Parathyroid adenoma (tissue), 2 donors: Measurements from ENCODE around the gene SLC2A4RG.

Source experiments
- H2AFZ ChIP-seq: fragments of 300-600 bp; sonication (generic); one replicate; pipeline ENCODE4 v1.7.0; 2017; ENCODE audit warnings: antibody characterized with exemption, mild to moderate bottlenecking
- H3K27ac ChIP-seq: fragments of 300-600 bp; sonication (generic); one replicate; pipeline ENCODE4 v1.7.0; 2017
- H3K27me3 ChIP-seq: fragments of 300-600 bp; sonication (generic); one replicate; pipeline ENCODE4 v1.7.0; 2017; ENCODE audit warnings: low read length; ENCODE audit not compliant: control insufficient read depth, insufficient read depth
- H3K36me3 ChIP-seq: fragments of 300-600 bp; sonication (generic); one replicate; pipeline ENCODE4 v1.7.0; 2017; ENCODE audit warnings: low read length; ENCODE audit not compliant: control insufficient read depth, insufficient read depth
- H3K4me1 ChIP-seq: fragments of 300-600 bp; sonication (generic); one replicate; pipeline ENCODE4 v1.7.0; 2017; ENCODE audit warnings: control low read depth
- H3K4me2 ChIP-seq: fragments of 300-600 bp; sonication (generic); one replicate; pipeline ENCODE4 v1.7.0; 2017; ENCODE audit warnings: low read length
- H3K4me3 ChIP-seq: fragments of 300-600 bp; sonication (generic); one replicate; pipeline ENCODE4 v1.7.0; 2017; ENCODE audit warnings: low read depth, low read length
- H3K79me2 ChIP-seq: fragments of 300-600 bp; sonication (generic); one replicate; pipeline ENCODE4 v1.7.0; 2017; ENCODE audit warnings: control low read depth
- H3K9ac ChIP-seq: fragments of 300-600 bp; sonication (generic); one replicate; pipeline ENCODE4 v1.7.0; 2017; ENCODE audit warnings: mild to moderate bottlenecking
- H3K9me3 ChIP-seq: fragments of 300-600 bp; sonication (generic); one replicate; pipeline ENCODE4 v1.7.0; 2017; ENCODE audit warnings: low read length; ENCODE audit not compliant: control insufficient read depth
- TF ChIP-seq, protein P1 (sequence below): fragments of 300-600 bp; sonication (generic); IDR thresholded peaks from one replicate; pipeline ENCODE4 v1.7.0; 2017; ENCODE audit warnings: antibody characterized with exemption, mild to moderate bottlenecking
- donor health status: primary hyperparathyroidism.

The SLC2A4RG gene

DNA sequence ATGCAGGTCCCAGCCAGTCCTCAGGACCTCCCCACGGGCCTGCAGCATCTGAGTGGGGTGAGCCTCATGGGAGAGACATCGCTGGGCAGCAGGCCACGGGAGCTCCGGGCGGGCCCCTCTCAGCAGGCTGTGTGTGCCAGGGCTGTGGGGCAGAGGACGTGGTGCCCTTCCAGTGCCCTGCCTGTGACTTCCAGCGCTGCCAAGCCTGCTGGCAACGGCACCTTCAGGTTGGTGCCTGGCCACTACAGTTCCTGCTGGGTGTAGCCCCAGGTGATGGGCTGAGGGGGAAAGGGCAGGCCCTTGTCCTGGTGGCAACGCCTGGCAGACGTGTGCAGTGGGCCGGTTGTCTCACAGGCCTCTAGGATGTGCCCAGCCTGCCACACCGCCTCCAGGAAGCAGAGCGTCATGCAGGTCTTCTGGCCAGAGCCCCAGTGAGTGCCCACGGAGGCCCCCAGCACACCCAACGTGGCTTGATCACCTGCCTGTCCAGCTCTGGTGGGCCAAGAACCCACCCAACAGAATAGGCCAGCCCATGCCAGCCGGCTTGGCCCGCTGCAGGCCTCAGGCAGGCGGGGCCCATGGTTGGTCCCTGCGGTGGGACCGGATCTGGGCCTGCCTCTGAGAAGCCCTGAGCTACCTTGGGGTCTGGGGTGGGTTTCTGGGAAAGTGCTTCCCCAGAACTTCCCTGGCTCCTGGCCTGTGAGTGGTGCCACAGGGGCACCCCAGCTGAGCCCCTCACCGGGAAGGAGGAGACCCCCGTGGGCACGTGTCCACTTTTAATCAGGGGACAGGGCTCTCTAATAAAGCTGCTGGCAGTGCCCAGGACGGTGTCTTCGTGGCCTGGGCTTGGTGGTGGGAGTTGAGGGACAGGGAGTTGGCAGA, 43.9 kb upstream of the SLC2A4RG start:
- no peaks in the 10 kb centered on the region for H3K27me3 ChIP-seq
- H3K27ac ChIP-seq = no peak overlapping the region
- no peak overlapping the region for H2AFZ ChIP-seq
- H3K4me2 ChIP-seq = no peak overlapping the region
- peaks cover 22% of the 10 kb centered on the region for H3K79me2 ChIP-seq
- no peak overlapping the region for H3K9ac ChIP-seq
- H3K9me3 ChIP-seq = no peaks in the 10 kb centered on the region
- H3K36me3 ChIP-seq = no peaks in the 10 kb centered on the region
- H3K4me1 ChIP-seq = no peaks in the 10 kb centered on the region
- TF ChIP-seq, protein P1, sequence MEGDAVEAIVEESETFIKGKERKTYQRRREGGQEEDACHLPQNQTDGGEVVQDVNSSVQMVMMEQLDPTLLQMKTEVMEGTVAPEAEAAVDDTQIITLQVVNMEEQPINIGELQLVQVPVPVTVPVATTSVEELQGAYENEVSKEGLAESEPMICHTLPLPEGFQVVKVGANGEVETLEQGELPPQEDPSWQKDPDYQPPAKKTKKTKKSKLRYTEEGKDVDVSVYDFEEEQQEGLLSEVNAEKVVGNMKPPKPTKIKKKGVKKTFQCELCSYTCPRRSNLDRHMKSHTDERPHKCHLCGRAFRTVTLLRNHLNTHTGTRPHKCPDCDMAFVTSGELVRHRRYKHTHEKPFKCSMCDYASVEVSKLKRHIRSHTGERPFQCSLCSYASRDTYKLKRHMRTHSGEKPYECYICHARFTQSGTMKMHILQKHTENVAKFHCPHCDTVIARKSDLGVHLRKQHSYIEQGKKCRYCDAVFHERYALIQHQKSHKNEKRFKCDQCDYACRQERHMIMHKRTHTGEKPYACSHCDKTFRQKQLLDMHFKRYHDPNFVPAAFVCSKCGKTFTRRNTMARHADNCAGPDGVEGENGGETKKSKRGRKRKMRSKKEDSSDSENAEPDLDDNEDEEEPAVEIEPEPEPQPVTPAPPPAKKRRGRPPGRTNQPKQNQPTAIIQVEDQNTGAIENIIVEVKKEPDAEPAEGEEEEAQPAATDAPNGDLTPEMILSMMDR = no peak
- no peak overlapping the region for H3K4me3 ChIP-seq

DNA sequence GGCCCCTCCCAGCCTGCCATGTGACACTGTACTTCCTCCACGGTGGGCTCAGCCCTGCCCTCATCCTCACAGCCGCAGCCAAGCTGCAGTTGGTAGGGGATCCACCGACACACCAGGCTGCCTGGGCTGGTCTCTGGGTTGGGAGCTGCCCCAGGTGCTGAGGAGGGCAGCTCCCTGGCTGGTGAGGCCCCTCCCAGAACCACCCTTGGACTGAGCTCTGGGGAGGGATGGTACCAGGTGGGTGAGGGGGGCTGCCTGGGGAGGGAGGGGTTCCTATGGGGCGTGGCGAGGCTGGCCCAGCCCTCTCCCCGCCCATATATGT, 43.3 kb upstream of the SLC2A4RG start:
- Histone ChIP-seq H3K4me1 (no peaks in the 10 kb centered on the region), H3K27ac (no peak overlapping the region), H3K4me2 (peak overlapping the region; percentile 52), H3K9me3 (no peaks in the 10 kb centered on the region), H3K9ac (no peak overlapping the region), H3K27me3 (no peaks in the 10 kb centered on the region), H3K4me3 (no peak overlapping the region), H3K79me2 (peaks cover 27% of the 10 kb centered on the region), H2AFZ (no peak overlapping the region), H3K36me3 (no peaks in the 10 kb centered on the region)
- TF ChIP-seq, protein P1 = no peak

- no peaks in the 10 kb centered on the region for H3K36me3 ChIP-seq
- H3K4me1 ChIP-seq = no peaks in the 10 kb centered on the region
- H3K27ac ChIP-seq = no peak within 1 kb of the TSS
Observed at GRCh38 chr20:63696628-63697356, 42.8 kb upstream of the SLC2A4RG start, which contains the start of gene TNFRSF6B. TNFRSF6B (plus strand) TSS chr20:63696652; CDS start chr20:63696768, 116 bp downstream.

GRCh38 chr20:63697357-63697867, 42.2 kb upstream of the SLC2A4RG start:
- TF ChIP-seq, protein P1 = no peak
- no peaks in the 10 kb centered on the region for H3K4me1 ChIP-seq
- no peak overlapping the region for H3K27ac ChIP-seq
- peak overlapping the region; percentile 52 for H3K4me2 ChIP-seq
- H3K4me3 ChIP-seq = no peak overlapping the region
- H3K79me2 ChIP-seq = peaks cover 35% of the 10 kb centered on the region
- no peaks in the 10 kb centered on the region for H3K9me3 ChIP-seq
- no peaks in the 10 kb centered on the region for H3K36me3 ChIP-seq
- H2AFZ ChIP-seq = no peak overlapping the region
- no peaks in the 10 kb centered on the region for H3K27me3 ChIP-seq
- H3K9ac ChIP-seq = no peak overlapping the region

More at GRCh38 chr20:63696628-63697356, 42.8 kb upstream of the SLC2A4RG start, which contains the start of gene TNFRSF6B:
- Histone ChIP-seq H3K79me2 (peaks cover 29% of the 10 kb centered on the region), H2AFZ (no peak within 1 kb of the TSS), H3K4me3 (no peak within 1 kb of the TSS), H3K9me3 (no peaks in the 10 kb centered on the region), H3K27me3 (no peaks in the 10 kb centered on the region), H3K9ac (no peak within 1 kb of the TSS), H3K4me2 (peak within 1 kb of the TSS; percentile 52)
- TF ChIP-seq, protein P1 = no peak
